IMR-90 (cell line): ENCODE data around the gene RET. TPM values are rescaled to one million over a fixed set of nuclear protein-coding genes. Genes with fewer than 3 reads are reported as not detected.

ENCODE experiments used
- ATAC-seq: fragments of 200-7000 bp; cut with Tn5 transposase; 2 replicates; pipeline ENCODE4 v1.9.1; 2020; ENCODE audit warnings: low read depth, mild to moderate bottlenecking, moderate library complexity
- BruUV-seq: library from RNA; stranded (reverse); fragments of 400-500 nt; replicated peaks from 2 replicates; lab custom pipeline; 2021; lab: Mats Ljungman, UMichigan
- CTCF ChIA-PET: fragments of 300-600 bp; formaldehyde crosslinking; extraction: SDS; loops from one replicate; lab custom pipeline; 2021; ENCODE audit warnings: antibody characterized with exemption; lab: Yijun Ruan, JAX
- POLR2A ChIA-PET: fragments of 300-600 bp; sonication (Branson Sonifier 250); formaldehyde crosslinking; loops from one replicate; lab custom pipeline; 2022; ENCODE audit warnings: antibody characterized with exemption; ENCODE audit not compliant: unreplicated experiment; lab: Charles Lee
- DNase-seq: peaks from one replicate; pipeline ENCODE4 v3.0.0; 2013
- H2AFZ ChIP-seq: replicated peaks from 2 replicates; pipeline ENCODE3; 2013; ENCODE audit warnings: low read length, mild to moderate bottlenecking; ENCODE audit not compliant: poor library complexity
- H2AK5ac ChIP-seq: 2 replicates; pipeline ENCODE4 v1.6.1; 2013; ENCODE audit warnings: low read depth, low read length, inconsistent platforms
- H2AK9ac ChIP-seq: replicated peaks from 2 replicates; pipeline ENCODE3; 2013; ENCODE audit warnings: mild to moderate bottlenecking, low read depth, low read length, moderate library complexity; ENCODE audit not compliant: poor library complexity
- H2BK120ac ChIP-seq: 2 replicates; pipeline ENCODE4 v1.6.1; 2013; ENCODE audit warnings: low read depth, low read length, inconsistent platforms
- H2BK15ac ChIP-seq: 3 replicates; pipeline ENCODE4 v1.6.1; 2013; ENCODE audit warnings: low read depth, low read length, inconsistent platforms
- H2BK20ac ChIP-seq: 2 replicates; pipeline ENCODE4 v1.6.1; 2013; ENCODE audit warnings: low read depth, mild to moderate bottlenecking, inconsistent platforms, low read length, moderate library complexity
- H2BK5ac ChIP-seq: 2 replicates; pipeline ENCODE4 v1.6.1; 2013; ENCODE audit warnings: mild to moderate bottlenecking, low read depth, low read length, inconsistent platforms; ENCODE audit not compliant: poor library complexity, severe bottlenecking
- H3K14ac ChIP-seq: replicated peaks from 2 replicates; pipeline ENCODE4 v1.6.1; 2013; ENCODE audit warnings: low read depth, low read length, inconsistent platforms
- H3K18ac ChIP-seq: 2 replicates; pipeline ENCODE4 v1.6.1; 2013; ENCODE audit warnings: low read depth, low read length, control low read depth
- H3K23ac ChIP-seq: 2 replicates; pipeline ENCODE4 v1.6.1; 2013; ENCODE audit warnings: low read depth, low read length, inconsistent platforms
- H3K27ac ChIP-seq: 2 replicates; pipeline ENCODE4 v1.5.1; 2013; ENCODE audit warnings: mild to moderate bottlenecking, control low read depth, low read length; ENCODE audit not compliant: insufficient read depth
- H3K27me3 ChIP-seq: 2 replicates; pipeline ENCODE4 v1.6.1; 2013; ENCODE audit warnings: low read length; ENCODE audit not compliant: control insufficient read depth, insufficient read depth
- H3K36me3 ChIP-seq: 2 replicates; pipeline ENCODE4 v1.6.1; 2013; ENCODE audit warnings: low read length, mixed read lengths; ENCODE audit not compliant: control insufficient read depth, insufficient read depth
- H3K4ac ChIP-seq: 2 replicates; pipeline ENCODE4 v1.6.1; 2013; ENCODE audit warnings: low read depth, low read length, inconsistent platforms
- H3K4me1 ChIP-seq: 2 replicates; pipeline ENCODE4 v1.6.1; 2013; ENCODE audit warnings: low read length, mixed read lengths; ENCODE audit not compliant: control insufficient read depth, insufficient read depth
- H3K4me2 ChIP-seq: 2 replicates; pipeline ENCODE4 v1.6.1; 2013; ENCODE audit warnings: low read depth, mild to moderate bottlenecking, control low read depth, low read length, moderate library complexity
- H3K4me3 ChIP-seq: 2 replicates; pipeline ENCODE4 v1.5.1; 2013; ENCODE audit warnings: low read depth, mild to moderate bottlenecking, control low read depth, low read length, moderate library complexity; ENCODE audit not compliant: insufficient read depth
- H3K56ac ChIP-seq: 2 replicates; pipeline ENCODE4 v1.6.1; 2013; ENCODE audit warnings: low read length, inconsistent platforms; ENCODE audit not compliant: insufficient read depth; ENCODE audit errors: extremely low read depth
- H3K79me1 ChIP-seq, 2 experiments: 2 replicates each; pipeline ENCODE4 v1.6.1; 2013; ENCODE audit warnings: low read length in 2 of 2, inconsistent platforms in 1 of 2, low read depth in 1 of 2
- H3K9ac ChIP-seq: 2 replicates; pipeline ENCODE4 v1.6.1; 2013; ENCODE audit warnings: low read depth, low read length, control low read depth
- H3K9me1 ChIP-seq: 2 replicates; pipeline ENCODE4 v1.6.1; 2013; ENCODE audit warnings: low read length, inconsistent platforms; ENCODE audit not compliant: insufficient read depth
- H3K9me3 ChIP-seq: 2 replicates; pipeline ENCODE4 v1.6.1; 2013; ENCODE audit warnings: low read length; ENCODE audit not compliant: control insufficient read depth, insufficient read depth
- H4K20me1 ChIP-seq: 2 replicates; pipeline ENCODE4 v1.6.1; 2013; ENCODE audit warnings: low read length, inconsistent platforms; ENCODE audit not compliant: insufficient read depth
- H4K5ac ChIP-seq: 2 replicates; pipeline ENCODE4 v1.6.1; 2013; ENCODE audit warnings: mild to moderate bottlenecking, low read depth, low read length, control low read depth
- H4K8ac ChIP-seq, 2 experiments: 2 replicates each; pipeline ENCODE4 v1.6.1; 2013; ENCODE audit warnings: low read depth in 2 of 2, low read length in 2 of 2, control low read depth in 1 of 2, inconsistent platforms in 1 of 2
- H4K91ac ChIP-seq: 2 replicates; pipeline ENCODE4 v1.6.1; 2013; ENCODE audit warnings: low read depth, low read length, inconsistent platforms; ENCODE audit not compliant: insufficient read depth
- BHLHE40 ChIP-seq: fragments of 150-350 bp; IDR thresholded peaks from 2 replicates; pipeline ENCODE4 v1.6.1; 2016; ENCODE audit warnings: mild to moderate bottlenecking, low read depth, low read length
- CEBPB ChIP-seq: IDR thresholded peaks from 2 replicates; pipeline ENCODE4 v1.6.1; 2012; ENCODE audit warnings: low read depth, low read length, improper control_type of control experiment
- CHD1 ChIP-seq: IDR thresholded peaks from 2 replicates; pipeline ENCODE4 v1.6.1; 2012; ENCODE audit warnings: low read depth, low read length, improper control_type of control experiment
- ELK1 ChIP-seq: fragments of 150-350 bp; IDR thresholded peaks from 2 replicates; pipeline ENCODE4 v1.6.1; 2016; ENCODE audit warnings: low read depth, mild to moderate bottlenecking, low read length, moderate library complexity, borderline replicate concordance
- FOS ChIP-seq: fragments of 150-350 bp; IDR thresholded peaks from 2 replicates; pipeline ENCODE4 v1.6.1; 2016; ENCODE audit warnings: low read depth, low read length
- MAFK ChIP-seq: IDR thresholded peaks from 2 replicates; pipeline ENCODE4 v1.6.1; 2012; ENCODE audit warnings: low read depth, low read length, improper control_type of control experiment
- MAZ ChIP-seq: IDR thresholded peaks from 2 replicates; pipeline ENCODE4 v1.6.1; 2012; ENCODE audit warnings: low read depth, mild to moderate bottlenecking, low read length, improper control_type of control experiment, moderate library complexity, borderline replicate concordance
- MXI1 ChIP-seq: IDR thresholded peaks from 2 replicates; pipeline ENCODE4 v1.6.1; 2012; ENCODE audit warnings: low read depth, mild to moderate bottlenecking, low read length, moderate library complexity, borderline replicate concordance
- NFE2L2 ChIP-seq: fragments of 150-350 bp; IDR thresholded peaks from 2 replicates; pipeline ENCODE4 v1.6.1; 2016; ENCODE audit warnings: low read depth, mild to moderate bottlenecking, low read length
- POLR2A ChIP-seq: IDR thresholded peaks from 2 replicates; pipeline ENCODE4 v1.6.1; 2012; ENCODE audit warnings: mild to moderate bottlenecking, low read depth, low read length
- RAD21 ChIP-seq: IDR thresholded peaks from 2 replicates; pipeline ENCODE4 v1.6.1; 2012; ENCODE audit warnings: low read length, improper control_type of control experiment
- RCOR1 ChIP-seq: IDR thresholded peaks from 2 replicates; pipeline ENCODE4 v1.6.1; 2012; ENCODE audit warnings: mild to moderate bottlenecking, low read length, improper control_type of control experiment; ENCODE audit not compliant: insufficient replicate concordance
- RFX5 ChIP-seq: IDR thresholded peaks from 2 replicates; pipeline ENCODE4 v1.8.0; 2012; ENCODE audit warnings: low read depth, mild to moderate bottlenecking, low read length, moderate library complexity
- SMC3 ChIP-seq: fragments of 150-350 bp; IDR thresholded peaks from 2 replicates; pipeline ENCODE4 v1.6.1; 2016; ENCODE audit warnings: low read depth, mild to moderate bottlenecking, antibody characterized with exemption, low read length, moderate library complexity
- USF2 ChIP-seq: fragments of 150-350 bp; IDR thresholded peaks from 2 replicates; pipeline ENCODE4 v1.6.1; 2017; ENCODE audit warnings: mild to moderate bottlenecking, antibody characterized with exemption, low read length, low read depth
- WGBS, 2 experiments: methylation state at CpG; one replicate each; pipeline versions ENCODE4 v1.1.5 to v1.1.7; 2013; ENCODE audit warnings: missing lambda C conversion rate in 2 of 2; ENCODE audit not compliant: insufficient read length in 1 of 2; ENCODE audit errors: extremely low coverage in 2 of 2; 5-methylcytosine and 5-hydroxymethylcytosine counted together
- dilution Hi-C: fragments of 300-500 bp; cut with HindIII; formaldehyde crosslinking; loops from one replicate; pipeline ENCODE4 v1.14.3; 2018; ENCODE audit warnings: low sequenced_read_pairs; ENCODE audit not compliant: unreplicated experiment
- in situ Hi-C: fragments of 300-500 bp; cut with MboI; formaldehyde crosslinking; loops from 3 replicates; pipeline ENCODE4 v1.14.3; 2019; ENCODE audit warnings: low sequenced_read_pairs, inconsistent platforms, mixed read lengths
- intact Hi-C: fragments of 100-400 bp; cut with micrococcal nuclease; formaldehyde crosslinking; loops from 2 replicates; pipeline ENCODE4 v1.10.0; 2022
- polyA plus RNA-seq, 3 experiments: library from polyadenylated mRNA; depleted of rRNA; stranded (reverse); fragments of >200 nt; gene quantifications; 2 replicates each; pipeline ENCODE4 v1.2.3, GENCODE V29; 2012; ENCODE audit warnings: low replicate concordance in 1 of 3
- total RNA-seq: library from RNA; depleted of rRNA; stranded (reverse); fragments of >200 nt; gene quantifications from 2 replicates; pipeline ENCODE4 v1.2.3, GENCODE V29; 2012
- TF ChIP-seq, protein P1 (sequence below): conservative IDR thresholded peaks from 2 replicates; pipeline ENCODE4 v1.5.1; 2012; ENCODE audit warnings: mild to moderate bottlenecking, low read depth, low read length, improper control_type of control experiment

Gene RET
- total and polyA plus RNA-seq, 2 of the 4 experiments (the other 2 are of a cell fraction), result 0.10 to 0.18 TPM

GRCh38 chr10:43082087-43082486, 5.2 kb downstream of the RET start:
- no peak overlapping the region for H3K23ac ChIP-seq
- dilution Hi-C loops (no loop called here), in situ Hi-C loops (no loop called here), intact Hi-C loops (no loop called here)
- CTCF ChIA-PET, result no interaction called here
- TF ChIP-seq CHD1 (no peak), MAFK (no peak), NFE2L2 (no peak), RAD21 (no peak), RCOR1 (no peak), MAZ (no peak), RFX5 (no peak), MXI1 (no peak), FOS (no peak), USF2 (no peak), POLR2A (no peak), ELK1 (no peak), SMC3 (no peak), BHLHE40 (no peak), CEBPB (no peak)
- TF ChIP-seq, protein P1, sequence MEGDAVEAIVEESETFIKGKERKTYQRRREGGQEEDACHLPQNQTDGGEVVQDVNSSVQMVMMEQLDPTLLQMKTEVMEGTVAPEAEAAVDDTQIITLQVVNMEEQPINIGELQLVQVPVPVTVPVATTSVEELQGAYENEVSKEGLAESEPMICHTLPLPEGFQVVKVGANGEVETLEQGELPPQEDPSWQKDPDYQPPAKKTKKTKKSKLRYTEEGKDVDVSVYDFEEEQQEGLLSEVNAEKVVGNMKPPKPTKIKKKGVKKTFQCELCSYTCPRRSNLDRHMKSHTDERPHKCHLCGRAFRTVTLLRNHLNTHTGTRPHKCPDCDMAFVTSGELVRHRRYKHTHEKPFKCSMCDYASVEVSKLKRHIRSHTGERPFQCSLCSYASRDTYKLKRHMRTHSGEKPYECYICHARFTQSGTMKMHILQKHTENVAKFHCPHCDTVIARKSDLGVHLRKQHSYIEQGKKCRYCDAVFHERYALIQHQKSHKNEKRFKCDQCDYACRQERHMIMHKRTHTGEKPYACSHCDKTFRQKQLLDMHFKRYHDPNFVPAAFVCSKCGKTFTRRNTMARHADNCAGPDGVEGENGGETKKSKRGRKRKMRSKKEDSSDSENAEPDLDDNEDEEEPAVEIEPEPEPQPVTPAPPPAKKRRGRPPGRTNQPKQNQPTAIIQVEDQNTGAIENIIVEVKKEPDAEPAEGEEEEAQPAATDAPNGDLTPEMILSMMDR, result no peak
- H2BK20ac ChIP-seq, result no peak overlapping the region
- no peak overlapping the region for H2BK15ac ChIP-seq
- no peak for DNase-seq
- 40% methylated on average over 1 of the region's 4 CpGs; no CpG with 5 or more reads in 1 of the 2 experiments for WGBS, 2 experiments
- no peak overlapping the region for H2BK120ac ChIP-seq
- POLR2A ChIA-PET, result no interaction called here
- H3K27ac ChIP-seq, result no peak overlapping the region
- no peak overlapping the region for H2AK9ac ChIP-seq
- H4K8ac ChIP-seq, result no peak overlapping the region
- H3K79me1 ChIP-seq, result no peaks in the 10 kb centered on the region
- H3K14ac ChIP-seq, result no peak overlapping the region
- no peak overlapping the region for H2AFZ ChIP-seq
- no peak overlapping the region for H3K18ac ChIP-seq
- no peak overlapping the region for H3K56ac ChIP-seq
- BruUV-seq, result no TSS peak
- no peaks in the 10 kb centered on the region for H3K9me1 ChIP-seq
- ATAC-seq, result no peak
- H4K20me1 ChIP-seq, result no peaks in the 10 kb centered on the region; the same call in 1 of the 2 replicates
- no peaks in the 10 kb centered on the region for H3K36me3 ChIP-seq
- no peak overlapping the region for H3K4me2 ChIP-seq
- H3K4me1 ChIP-seq, result no peaks in the 10 kb centered on the region
- H3K9ac ChIP-seq, result no peak overlapping the region
- H2AK5ac ChIP-seq, result no peak overlapping the region
- H4K5ac ChIP-seq, result no peak overlapping the region
- H2BK5ac ChIP-seq, result no peak overlapping the region
- H3K9me3 ChIP-seq, result no peaks in the 10 kb centered on the region
- H3K27me3 ChIP-seq, result peaks cover 40% of the 10 kb centered on the region; the same call in 1 of the 2 replicates
- no peak overlapping the region for H3K4me3 ChIP-seq
- no peak overlapping the region for H4K91ac ChIP-seq
- H3K4ac ChIP-seq, result no peak overlapping the region
